Activated CD4-positive, alpha-beta T cell treated with anti-CD3 and anti-CD28 coated beads for 4 hours (primary cell): Measurements from ENCODE around the gene PREB.

Source experiments
- DNase-seq, 2 donors: peaks; one replicate each; pipeline ENCODE4 v3.0.0-alpha.2; 2020

PREB gene

GRCh38 chr2:27152102-27152795 lies 17.8 kb upstream of the PREB start:
- DNase-seq, result no peak

DNA sequence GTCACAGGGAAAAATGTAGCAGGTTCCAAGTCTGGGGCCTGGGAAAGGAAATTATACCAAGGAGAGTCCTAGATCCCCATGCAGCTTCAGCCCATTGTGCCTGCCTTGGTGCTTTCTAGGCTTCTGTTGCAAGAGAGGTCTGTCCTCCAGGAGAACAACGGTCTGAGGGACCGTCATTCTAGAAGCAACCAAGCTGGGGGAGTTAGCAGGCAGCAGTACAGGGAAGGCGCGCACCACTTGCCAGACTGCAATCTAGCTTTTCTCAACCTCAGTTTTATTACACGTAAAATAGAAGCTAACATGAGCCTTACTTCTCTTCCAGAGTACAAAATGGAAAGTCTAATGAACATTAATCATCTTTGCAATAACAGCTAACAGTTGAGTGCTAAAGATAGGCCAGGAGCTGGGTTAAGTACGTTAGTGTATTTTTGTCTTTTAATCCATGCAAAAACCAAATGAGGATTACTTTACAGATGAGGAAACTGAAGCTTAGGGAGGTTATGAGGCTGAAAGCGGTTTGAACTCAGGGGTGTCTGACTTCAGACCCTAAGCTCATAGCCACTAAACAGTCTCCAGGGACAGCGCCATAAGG lies 16.3 kb upstream of the PREB start:
- no peak for DNase-seq

DNA sequence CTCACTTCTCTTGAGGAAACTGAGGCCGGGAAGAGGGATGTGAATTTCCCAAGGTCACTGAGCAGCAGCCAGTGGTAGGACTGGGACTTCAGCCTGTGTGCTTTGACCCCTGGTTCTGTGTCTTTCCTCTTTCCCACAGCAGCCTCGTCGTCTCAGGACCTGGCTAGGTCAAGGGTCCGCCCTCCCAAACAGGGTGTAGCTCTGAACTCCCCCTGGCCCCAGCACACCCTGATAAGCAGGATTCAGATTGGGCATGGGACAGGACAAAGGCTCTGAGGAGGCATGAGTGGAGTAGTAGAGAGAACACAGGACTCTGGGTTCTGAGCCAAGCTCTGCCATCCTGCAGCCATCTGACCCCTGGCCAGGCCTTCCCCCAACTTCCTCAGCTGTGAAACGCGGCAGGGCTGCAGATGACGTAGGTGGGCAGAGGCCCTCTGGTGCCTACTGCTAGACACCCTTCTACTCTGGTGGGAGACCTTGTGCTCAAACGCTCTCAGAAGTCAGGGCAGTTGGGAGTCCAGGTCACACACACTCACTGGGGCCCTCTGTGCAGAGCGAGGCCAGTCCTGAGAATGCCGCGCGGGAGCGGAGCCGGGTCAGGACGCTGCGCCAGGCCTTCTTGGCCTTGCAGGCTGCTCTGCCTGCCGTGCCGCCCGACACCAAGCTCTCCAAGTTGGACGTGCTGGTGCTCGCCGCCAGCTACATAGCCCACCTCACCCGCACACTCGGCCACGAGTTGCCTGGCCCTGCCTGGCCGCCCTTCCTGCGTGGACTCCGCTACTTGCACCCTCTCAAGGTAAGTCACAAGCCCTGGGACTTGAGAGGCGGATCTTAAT lies 15.4 kb upstream of the PREB start:
- no peak for DNase-seq

GRCh38 chr2:27148801-27149439 lies 14.5 kb upstream of the PREB start, which contains the start of gene TCF23:
TSS of gene TCF23 (plus strand) at chr2:27149004. CDS start at chr2:27149134, 130 bp downstream.
- DNase-seq, result no peak

- DNase-seq, result no peak
These were observed 13.5 kb upstream of the PREB start for GRCh38 chr2:27147935-27148334.

DNA sequence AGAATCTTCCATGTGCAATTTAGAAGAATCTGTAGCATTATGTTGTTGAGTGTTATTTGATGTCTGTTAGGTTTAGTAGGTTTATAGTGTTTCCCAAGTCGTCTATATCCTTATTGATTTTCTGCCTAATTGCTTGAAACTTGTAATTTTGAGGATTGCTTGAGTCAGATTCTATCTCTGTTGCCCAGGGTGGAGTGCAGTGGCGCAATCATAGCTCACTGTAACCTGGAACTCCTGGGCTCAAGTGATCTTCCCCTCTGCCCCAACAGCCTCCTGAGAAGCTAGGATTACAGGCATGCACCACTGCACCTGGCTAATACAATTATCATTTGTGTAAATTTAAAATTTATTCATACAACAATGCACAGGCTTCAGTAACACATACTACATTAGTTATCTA lies 11.2 kb upstream of the PREB start:
- no peak for DNase-seq

GRCh38 chr2:27143285-27143684 lies 8.8 kb upstream of the PREB start:
- DNase-seq, result no peak

GRCh38 chr2:27139310-27139709 lies 4.9 kb upstream of the PREB start, which contains the start of gene PRR30:
TSS of gene PRR30 (minus strand) at chr2:27139410. CDS start at chr2:27138329, 1,081 bp downstream.
- DNase-seq, result no peak

GRCh38 chr2:27138111-27138510 lies 3.7 kb upstream of the PREB start:
- DNase-seq, result no peak

DNA sequence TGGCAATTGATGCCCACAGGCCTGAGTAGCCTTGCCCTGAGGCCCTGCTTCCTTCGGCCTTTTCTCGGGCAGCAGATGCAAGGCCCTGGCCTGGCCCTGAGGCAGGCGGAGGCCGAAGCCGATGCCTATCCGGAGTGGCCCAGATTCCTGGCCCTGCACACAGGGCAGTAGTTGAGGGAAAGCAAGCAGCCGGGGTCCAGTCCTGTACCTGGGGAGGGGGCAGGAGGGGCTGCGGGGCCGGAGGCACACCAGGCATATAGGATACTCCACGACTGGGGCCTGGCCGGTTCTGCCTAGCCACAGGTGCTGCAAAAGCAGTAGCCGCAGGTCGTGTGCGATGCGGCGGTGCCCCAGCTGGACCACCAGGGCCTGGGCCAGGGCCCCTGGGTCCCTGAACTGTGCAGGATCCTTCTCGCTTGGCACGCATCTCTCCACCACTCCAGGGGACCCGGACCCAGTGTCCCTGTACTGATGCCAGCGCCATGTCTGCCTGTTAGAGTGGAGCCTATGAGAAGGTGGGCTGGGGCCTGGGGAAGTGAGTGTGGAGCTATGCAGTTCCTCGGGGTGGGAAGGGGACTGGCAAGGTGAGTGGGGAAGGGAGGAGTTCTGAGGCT lies 3.0 kb upstream of the PREB start:
- no peak for DNase-seq

GRCh38 chr2:27136751-27137150 lies 2.3 kb upstream of the PREB start:
- no peak for DNase-seq

DNA sequence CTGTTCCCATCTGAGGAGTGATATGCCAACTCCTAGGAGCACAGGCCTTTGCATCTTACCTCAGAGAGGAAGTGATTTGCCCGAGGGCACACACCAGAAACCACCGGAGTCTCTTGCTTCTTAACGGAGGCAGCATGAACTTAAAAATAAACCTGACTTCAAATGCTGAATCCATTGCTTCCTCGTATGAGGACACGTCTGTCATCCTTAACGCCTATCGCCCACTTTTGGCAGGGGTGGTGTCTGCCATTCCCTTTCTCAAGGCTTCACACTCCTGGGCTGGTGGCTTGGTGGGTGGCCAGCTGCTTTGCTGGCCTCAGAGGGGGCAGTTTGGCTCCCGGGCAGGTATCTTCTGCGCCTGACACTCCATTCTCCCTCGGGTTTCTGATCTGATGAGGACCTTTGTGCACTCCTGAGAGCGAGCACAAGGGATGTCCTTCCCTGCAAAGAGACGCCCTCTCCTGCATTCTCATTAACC lies 1.1 kb upstream of the PREB start:
- DNase-seq, result no peak

GRCh38 chr2:27134781-27135477 lies 493 bp upstream of the PREB start:
- no peak for DNase-seq

DNA sequence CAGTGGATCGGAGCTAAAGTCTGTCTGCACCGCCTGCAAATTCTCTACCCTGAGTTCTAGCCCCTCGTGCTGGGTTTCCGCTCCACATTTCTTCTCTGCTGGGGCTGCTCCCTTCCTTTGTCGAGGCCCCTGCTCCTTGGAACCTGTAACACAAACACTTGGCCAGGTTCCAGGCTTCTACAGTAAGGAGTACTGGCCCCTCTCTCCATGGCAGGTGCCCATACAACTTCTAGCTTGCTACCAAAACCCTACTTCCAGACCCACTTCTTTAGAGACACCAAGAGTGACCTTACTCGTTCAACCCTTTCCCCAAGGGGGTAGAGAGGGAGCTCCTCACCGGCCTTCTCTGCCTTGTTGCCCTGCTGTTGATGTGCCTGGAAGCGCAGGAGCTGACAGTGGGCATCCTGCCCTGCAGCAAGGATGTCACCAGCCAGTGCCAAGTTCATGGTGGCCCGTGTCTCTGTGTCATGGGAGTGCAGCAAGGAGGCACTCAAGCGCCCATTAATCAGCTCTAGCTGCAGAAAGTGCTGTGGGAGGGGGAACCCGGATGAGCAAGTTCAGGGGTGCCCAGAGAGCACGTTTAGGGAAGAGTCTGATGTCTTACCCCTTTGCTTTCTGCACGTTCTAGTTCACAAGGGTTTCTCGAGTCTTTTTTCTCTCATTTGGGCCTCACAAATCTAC lies 1.1 kb downstream of the PREB start:
- DNase-seq, result no peak

GRCh38 chr2:27131429-27131828 lies 3.0 kb downstream of the PREB start:
- no peak for DNase-seq

GRCh38 chr2:27130396-27130795 lies 4.0 kb downstream of the PREB start:
- no peak for DNase-seq

DNA sequence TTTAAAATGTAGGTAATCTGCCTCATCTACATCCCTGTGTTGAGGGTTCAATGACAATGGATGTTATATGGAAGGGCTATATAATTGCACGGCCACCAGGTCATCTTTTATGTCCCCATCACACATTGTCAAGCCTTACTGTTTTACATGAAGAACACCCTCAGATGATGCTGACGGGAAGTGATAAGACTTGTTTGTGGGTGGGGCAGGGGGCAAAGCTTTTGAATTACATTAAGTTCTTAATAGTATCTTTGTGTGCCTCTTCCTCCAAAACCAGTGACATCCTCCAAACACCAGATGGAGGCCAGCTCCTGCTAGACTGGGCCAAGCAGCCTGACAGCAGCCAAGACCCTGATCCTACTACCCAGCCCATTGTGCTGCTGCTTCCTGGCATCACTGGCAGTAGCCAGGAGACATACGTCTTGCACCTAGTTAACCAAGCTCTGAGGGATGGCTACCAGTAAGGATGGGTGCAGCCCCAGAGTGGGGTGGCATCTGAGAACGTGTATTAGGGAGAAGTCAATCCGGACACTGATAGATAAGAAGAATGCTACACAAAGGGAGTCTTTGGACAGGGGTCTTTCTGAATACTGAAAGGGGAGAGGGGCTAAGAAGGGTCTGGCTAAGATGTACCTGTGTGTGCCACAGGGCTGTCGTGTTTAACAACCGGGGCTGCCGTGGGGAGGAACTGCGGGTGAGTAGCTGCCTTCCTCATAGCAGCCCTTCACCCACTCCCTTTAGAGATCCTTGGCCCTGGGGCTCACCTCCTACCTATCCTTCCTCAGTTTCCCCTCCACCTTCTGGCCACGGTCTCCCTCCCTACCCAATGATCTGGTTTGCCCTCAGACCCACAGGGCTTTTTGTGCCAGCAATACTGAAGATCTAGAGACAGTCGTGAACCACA lies 5.5 kb downstream of the PREB start:
- DNase-seq, result no peak

- DNase-seq, result no peak
These were observed 6.4 kb downstream of the PREB start for GRCh38 chr2:27127883-27128667.

- no peak for DNase-seq
These were observed 8.2 kb downstream of the PREB start for GRCh38 chr2:27126252-27126710.
